GM12891 (cell line): ENCODE data around the gene ALDH1L1.

Experiments
- POLR2A ChIP-seq: IDR thresholded peaks from 2 replicates; pipeline ENCODE4 v1.6.1; 2011; ENCODE audit warnings: low read depth, low read length, control low read depth
- POLR2AphosphoS5 ChIP-seq: IDR thresholded peaks from 2 replicates; pipeline ENCODE4 v1.6.1; 2011; ENCODE audit warnings: low read depth, low read length, control low read depth
- SPI1 ChIP-seq: IDR thresholded peaks from 2 replicates; pipeline ENCODE4 v1.6.1; 2011; ENCODE audit warnings: low read depth, low read length, control low read depth
- TAF1 ChIP-seq: IDR thresholded peaks from 2 replicates; pipeline ENCODE4 v1.6.1; 2011; ENCODE audit warnings: low read depth, low read length, control low read depth

DNA sequence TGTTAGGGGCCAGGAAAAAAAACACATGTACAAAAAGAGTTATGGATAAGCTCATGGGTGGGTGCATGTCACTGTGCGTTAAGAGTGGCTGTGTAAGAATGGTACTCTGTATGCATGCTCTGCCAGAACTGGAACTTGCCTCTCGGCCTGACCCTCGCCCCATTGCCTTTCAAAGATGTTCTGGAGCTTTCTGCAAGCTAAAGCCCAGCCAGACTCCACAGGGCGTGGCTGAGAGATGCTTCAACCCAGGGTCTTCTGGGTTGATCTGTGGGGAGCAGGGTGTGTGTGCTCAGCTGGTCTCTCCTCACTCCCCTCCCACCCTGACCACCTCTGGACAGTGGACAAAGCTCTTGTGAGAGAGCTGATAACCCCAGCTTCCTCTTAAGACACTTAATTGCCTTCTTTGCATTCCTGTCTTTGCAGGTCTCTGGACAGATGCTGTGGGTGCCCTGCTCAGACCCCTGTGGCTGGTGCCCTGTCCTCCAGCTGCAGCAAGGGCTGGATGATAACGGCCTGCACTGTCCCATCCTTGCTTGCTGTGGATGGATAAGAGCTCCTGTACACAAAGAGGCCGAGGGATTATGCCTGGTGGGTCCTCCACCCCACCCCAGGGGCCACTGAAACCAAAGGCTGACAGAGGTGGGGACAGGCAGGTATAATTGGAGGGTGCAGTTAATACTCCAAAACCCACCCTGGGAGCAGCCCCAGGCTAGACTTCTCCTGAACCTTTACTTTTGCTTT lies 28.7 kb downstream of the ALDH1L1 start:
- TF ChIP-seq POLR2AphosphoS5 (no peak), TAF1 (no peak), POLR2A (no peak), SPI1 (no peak)
